HG03521 (cell line): ENCODE results near the gene FAM181B.
"Not testable (repeated sequence)": the region's sequence is repeated elsewhere in the genome, so short reads cannot be mapped to it uniquely, and the experiment has no call there.

ENCODE experiments used
- ATAC-seq: cut with Tn5 transposase; IDR thresholded peaks from one replicate; pipeline ENCODE4 v1.9.1; 2021; ENCODE audit warnings: mild to moderate bottlenecking, moderate library complexity; ENCODE audit not compliant: unreplicated experiment

The FAM181B gene

GRCh38 chr11:82732734-82733443 is 775 bp downstream of the FAM181B start:
- ATAC-seq, result no peak

- ATAC-seq, result no peak
These were observed 1.3 kb downstream of the FAM181B start for GRCh38 chr11:82732348-82732733.

GRCh38 chr11:82731691-82732277 is 1.9 kb downstream of the FAM181B start:
- no peak for ATAC-seq

- no peak for ATAC-seq
These were observed 2.9 kb downstream of the FAM181B start for GRCh38 chr11:82730754-82731153.

GRCh38 chr11:82730286-82730685 is 3.4 kb downstream of the FAM181B start:
- no peak for ATAC-seq

GRCh38 chr11:82724026-82724425 is 9.6 kb downstream of the FAM181B start:
- no peak for ATAC-seq

- no peak for ATAC-seq
These were observed 11.4 kb downstream of the FAM181B start for GRCh38 chr11:82722231-82722630.

GRCh38 chr11:82720267-82721065 is 13.2 kb downstream of the FAM181B start:
- no peak for ATAC-seq

- no peak for ATAC-seq
These were observed 14.1 kb downstream of the FAM181B start for GRCh38 chr11:82719361-82720105.

GRCh38 chr11:82718821-82719220 is 14.8 kb downstream of the FAM181B start:
- ATAC-seq, result no peak

GRCh38 chr11:82718307-82718706 is 15.4 kb downstream of the FAM181B start:
- peak; percentile 53 for ATAC-seq

GRCh38 chr11:82714346-82715174 is 19.1 kb downstream of the FAM181B start:
- no peak for ATAC-seq

- ATAC-seq, result no peak
These were observed 22.0 kb downstream of the FAM181B start for GRCh38 chr11:82711648-82712047.

GRCh38 chr11:82703796-82704195 is 29.9 kb downstream of the FAM181B start:
- ATAC-seq, result no peak

- ATAC-seq, result no peak
These were observed 30.4 kb downstream of the FAM181B start for GRCh38 chr11:82703226-82703625.

- ATAC-seq, result peak; percentile 46
These were observed 31.7 kb downstream of the FAM181B start for GRCh38 chr11:82701847-82702520.

GRCh38 chr11:82698576-82699352 is 34.9 kb downstream of the FAM181B start:
- ATAC-seq, result no peak

- ATAC-seq, result no peak
These were observed 40.7 kb downstream of the FAM181B start for GRCh38 chr11:82692981-82693380.

GRCh38 chr11:82689347-82689746 is 44.3 kb downstream of the FAM181B start:
- not testable (repeated sequence) for ATAC-seq
